Choroid plexus epithelial cell (primary cell): ENCODE measurements around the gene SLC13A5.

Experiments used
- DNase-seq: peaks from one replicate; pipeline ENCODE4 v3.0.0-alpha.2; 2010; ENCODE audit warnings: low read depth
- H3K4me3 ChIP-seq: 2 replicates; pipeline ENCODE4 v1.5.1; 2011; ENCODE audit warnings: low read depth, mild to moderate bottlenecking, control low read depth, low read length, moderate library complexity
- TF ChIP-seq, protein P1 (sequence below): conservative IDR thresholded peaks from 2 replicates; pipeline ENCODE4 v1.5.1; 2011; ENCODE audit warnings: low read depth, mild to moderate bottlenecking, control low read depth, inconsistent platforms, low read length, moderate library complexity

SLC13A5 gene

DNA sequence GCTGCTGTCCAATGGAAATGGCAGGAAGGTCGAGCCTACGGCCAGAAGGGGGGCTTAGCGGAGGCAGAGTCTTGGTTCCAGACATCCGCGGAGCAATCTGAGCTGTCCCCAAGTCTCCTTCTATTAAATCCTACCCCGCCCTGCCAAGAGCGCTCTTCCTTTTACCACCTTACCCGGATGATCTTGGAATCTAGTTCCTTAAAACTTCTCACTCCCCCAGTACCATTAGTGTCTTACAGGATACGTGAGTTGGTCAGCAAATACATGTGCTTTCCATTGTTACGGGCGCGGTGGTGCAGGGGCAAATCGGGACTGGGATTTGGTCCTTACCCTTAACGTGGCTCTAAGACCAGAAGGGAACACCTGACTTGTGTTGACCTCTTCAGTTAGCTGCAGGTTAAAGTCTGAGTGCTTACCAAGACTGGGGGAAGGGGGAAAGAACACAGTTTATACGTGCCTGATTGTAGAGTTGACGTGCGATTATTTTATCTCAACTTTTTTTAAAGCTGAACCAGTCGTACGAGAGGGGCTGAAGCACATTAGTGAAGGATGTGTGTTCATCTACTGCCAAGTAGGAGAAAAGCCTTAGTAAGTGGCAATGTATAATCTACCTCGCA is 71.8 kb downstream of the SLC13A5 start:
- peak overlapping the region; percentile 76 for H3K4me3 ChIP-seq
- peak; percentile 36 for DNase-seq
- TF ChIP-seq, protein P1, sequence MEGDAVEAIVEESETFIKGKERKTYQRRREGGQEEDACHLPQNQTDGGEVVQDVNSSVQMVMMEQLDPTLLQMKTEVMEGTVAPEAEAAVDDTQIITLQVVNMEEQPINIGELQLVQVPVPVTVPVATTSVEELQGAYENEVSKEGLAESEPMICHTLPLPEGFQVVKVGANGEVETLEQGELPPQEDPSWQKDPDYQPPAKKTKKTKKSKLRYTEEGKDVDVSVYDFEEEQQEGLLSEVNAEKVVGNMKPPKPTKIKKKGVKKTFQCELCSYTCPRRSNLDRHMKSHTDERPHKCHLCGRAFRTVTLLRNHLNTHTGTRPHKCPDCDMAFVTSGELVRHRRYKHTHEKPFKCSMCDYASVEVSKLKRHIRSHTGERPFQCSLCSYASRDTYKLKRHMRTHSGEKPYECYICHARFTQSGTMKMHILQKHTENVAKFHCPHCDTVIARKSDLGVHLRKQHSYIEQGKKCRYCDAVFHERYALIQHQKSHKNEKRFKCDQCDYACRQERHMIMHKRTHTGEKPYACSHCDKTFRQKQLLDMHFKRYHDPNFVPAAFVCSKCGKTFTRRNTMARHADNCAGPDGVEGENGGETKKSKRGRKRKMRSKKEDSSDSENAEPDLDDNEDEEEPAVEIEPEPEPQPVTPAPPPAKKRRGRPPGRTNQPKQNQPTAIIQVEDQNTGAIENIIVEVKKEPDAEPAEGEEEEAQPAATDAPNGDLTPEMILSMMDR = no peak

DNA sequence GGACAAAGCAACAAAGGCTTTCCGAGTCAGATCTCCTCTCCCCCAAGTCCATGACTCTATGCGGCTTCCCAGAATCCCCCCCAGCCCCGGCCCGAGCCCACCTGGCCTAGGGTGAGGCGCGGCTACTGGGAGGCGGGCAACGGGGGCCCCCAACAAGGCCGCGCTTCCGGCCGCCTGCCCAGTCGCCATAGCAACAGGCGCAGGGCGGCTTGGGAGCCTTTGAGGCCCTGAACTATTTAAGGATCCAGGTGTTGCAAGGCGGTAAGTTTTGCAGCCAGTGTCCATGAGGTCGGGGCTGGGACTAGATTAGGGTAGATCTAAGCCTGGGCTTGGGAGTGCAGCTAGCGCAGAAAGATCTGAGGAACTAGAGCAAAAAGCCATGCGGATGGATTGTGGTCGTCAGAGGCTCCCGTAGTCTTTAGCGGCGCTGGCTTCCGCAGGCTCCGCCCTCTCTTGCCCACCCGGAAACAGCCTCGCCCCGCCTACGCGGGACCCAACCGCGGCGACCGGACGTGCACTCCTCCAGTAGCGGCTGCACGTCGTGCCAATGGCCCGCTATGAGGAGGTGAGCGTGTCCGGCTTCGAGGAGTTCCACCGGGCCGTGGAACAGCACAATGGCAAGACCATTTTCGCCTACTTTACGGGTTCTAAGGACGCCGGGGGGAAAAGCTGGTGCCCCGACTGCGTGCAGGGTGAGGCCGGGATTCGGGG is 72.5 kb downstream of the SLC13A5 start, which contains the start of the genes KIAA0753 and TXNDC17:
Gene KIAA0753 (minus strand): TSS at position 176 of the 711 bp plus-strand sequence. CDS start 5,608 bp downstream, outside the sequence.
Gene TXNDC17 (plus strand): TSS at position 525 of the 711 bp plus-strand sequence. CDS start 23 bp downstream, at position 548.
- TF ChIP-seq, protein P1 = no peak
- DNase-seq = peak; percentile 90
- peak within 1 kb of the TSS; percentile 76 for H3K4me3 ChIP-seq

DNA sequence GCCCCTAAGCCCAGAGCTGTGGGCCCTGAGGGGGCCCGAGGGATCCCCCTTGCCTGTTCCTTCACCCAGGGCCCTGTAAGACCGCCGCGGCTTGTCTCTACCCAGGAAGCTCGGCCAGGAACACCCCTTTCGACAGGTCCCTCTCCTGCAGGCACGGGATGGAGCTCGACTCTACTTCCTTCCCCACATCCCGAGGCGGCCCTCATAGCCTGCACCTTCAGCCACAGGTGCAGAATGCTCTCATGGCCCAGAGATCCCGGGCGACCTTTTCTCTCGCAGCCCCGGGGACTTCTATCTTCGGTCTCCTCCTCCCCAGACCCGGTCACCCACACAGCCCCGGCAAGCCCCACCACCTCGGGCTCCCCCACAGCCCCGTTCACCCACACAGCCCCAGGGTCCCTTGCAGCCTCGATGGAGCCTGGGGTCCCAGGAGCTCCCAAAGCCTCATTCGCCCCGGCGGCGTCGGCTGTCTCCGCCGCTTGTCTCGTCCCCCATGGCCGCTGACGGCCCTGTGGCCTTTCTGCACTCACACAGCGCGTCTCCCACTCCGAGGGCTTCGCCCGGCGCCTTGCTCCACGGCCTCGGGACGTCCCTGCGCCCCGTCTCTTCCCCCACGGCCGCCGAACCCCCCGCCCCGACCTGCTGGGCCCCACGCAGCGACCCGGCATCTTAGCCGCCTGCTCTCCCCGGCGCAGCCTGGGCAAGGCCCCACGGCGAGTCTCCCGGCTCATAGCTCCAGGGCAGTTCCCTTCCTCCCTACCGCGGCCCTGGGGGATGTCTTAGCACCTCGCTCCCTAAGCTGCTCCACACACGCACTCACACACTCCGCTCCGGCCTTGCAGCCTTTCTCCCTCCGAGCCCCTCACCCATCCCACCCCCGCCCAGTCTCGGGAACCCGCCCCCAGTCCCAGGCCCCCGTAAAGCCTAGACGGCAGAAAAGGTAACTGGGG is 73.3 kb downstream of the SLC13A5 start:
- TF ChIP-seq, protein P1 = no peak
- peak overlapping the region; percentile 76 for H3K4me3 ChIP-seq
- peak; percentile 57 for DNase-seq

DNA sequence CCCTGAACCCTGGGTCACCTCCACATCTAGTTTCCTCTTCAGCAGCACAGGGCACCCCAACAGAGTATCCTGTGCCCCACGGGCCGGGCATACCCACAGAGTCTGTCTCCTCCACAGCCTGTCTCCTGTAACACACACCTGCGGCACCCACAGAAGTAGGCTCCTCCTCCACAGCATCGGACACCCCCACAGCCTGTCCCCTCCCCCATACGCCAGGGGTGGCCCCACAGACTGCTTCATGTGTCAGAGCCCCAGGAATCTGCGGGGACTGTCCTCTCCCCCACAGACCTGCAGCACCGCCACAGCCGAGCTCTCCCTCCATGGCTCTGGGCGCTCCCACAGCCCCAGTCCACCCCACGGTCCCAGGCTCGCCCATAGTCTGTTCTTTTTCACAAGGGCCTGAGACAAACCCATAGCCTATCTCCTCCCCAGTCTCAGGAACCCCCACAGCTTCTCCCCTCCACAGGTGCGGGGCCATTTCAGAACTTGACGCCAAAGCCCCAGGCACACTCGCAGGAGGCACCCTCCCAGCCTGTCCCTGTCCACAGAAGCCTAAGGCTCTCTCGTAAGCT is 74.1 kb downstream of the SLC13A5 start:
- TF ChIP-seq, protein P1 = no peak
- no peak for DNase-seq
- H3K4me3 ChIP-seq = peak overlapping the region; percentile 76

DNA sequence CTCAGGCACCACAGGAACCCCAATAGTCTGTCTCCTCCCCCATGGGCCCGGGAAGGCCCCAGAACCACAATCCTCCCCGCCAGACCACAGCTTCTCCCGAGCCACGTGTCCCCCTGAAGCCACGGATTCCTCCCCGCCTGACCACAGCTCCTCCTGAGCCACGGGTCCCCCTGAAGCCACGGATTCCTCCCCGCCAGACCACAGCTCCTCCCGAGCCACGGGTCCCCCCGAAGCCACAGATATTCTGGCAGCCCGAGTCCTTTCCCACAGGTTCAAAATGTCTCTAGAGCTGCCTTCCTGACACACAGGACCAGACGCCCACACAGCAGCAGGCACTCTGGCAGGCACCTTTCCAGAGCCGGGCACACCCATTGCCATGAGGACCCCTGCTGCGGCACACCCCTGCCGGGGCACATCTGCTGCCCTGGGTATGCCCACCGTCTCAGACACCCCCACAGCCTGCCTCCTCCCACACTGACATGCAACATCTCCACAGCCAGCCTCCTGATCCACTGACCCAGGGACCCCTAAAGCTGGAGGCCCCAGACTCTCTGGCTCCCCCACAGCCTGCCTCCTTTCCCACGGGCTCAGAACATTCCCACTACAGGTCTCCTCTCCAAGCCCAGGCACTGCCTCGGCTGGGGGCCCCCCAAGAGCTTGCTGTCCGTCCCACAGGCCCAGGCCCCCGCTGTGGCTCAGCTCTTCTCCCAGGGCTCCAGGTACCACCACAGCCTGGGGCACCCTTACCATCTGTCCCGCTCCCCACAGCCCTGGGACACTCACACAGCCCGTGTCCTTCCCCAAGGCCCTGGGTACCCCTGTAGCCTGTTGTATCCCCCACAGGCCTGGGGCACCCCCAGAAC is 74.9 kb downstream of the SLC13A5 start:
- no peak overlapping the region for H3K4me3 ChIP-seq
- no peak for DNase-seq
- TF ChIP-seq, protein P1 = no peak

DNA sequence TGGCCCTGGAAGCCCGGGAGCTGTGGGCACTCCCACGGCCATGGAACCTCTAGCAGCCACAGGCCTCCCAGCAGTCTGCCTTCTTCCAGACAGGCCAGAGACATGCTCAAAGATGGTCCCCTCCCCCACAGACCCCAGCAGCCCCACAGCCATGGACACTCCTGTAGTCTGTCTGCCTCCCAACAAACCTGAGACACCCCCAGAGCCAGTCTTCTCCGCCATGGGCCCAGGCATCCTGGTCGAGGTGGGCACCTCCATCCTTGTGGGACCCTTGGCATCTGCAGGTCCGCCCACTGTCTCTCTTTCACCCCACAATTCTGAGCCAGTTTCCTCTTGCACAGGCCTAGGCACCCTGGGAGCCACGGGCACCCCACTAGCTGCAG is 75.7 kb downstream of the SLC13A5 start:
- H3K4me3 ChIP-seq = no peak overlapping the region
- no peak for DNase-seq
- TF ChIP-seq, protein P1 = no peak
